ENCODE data around the gene VAV2.
A peak's percentile ranks its signal among the peaks of the same experiment; 100 is the strongest.

The VAV2 gene, protein sequence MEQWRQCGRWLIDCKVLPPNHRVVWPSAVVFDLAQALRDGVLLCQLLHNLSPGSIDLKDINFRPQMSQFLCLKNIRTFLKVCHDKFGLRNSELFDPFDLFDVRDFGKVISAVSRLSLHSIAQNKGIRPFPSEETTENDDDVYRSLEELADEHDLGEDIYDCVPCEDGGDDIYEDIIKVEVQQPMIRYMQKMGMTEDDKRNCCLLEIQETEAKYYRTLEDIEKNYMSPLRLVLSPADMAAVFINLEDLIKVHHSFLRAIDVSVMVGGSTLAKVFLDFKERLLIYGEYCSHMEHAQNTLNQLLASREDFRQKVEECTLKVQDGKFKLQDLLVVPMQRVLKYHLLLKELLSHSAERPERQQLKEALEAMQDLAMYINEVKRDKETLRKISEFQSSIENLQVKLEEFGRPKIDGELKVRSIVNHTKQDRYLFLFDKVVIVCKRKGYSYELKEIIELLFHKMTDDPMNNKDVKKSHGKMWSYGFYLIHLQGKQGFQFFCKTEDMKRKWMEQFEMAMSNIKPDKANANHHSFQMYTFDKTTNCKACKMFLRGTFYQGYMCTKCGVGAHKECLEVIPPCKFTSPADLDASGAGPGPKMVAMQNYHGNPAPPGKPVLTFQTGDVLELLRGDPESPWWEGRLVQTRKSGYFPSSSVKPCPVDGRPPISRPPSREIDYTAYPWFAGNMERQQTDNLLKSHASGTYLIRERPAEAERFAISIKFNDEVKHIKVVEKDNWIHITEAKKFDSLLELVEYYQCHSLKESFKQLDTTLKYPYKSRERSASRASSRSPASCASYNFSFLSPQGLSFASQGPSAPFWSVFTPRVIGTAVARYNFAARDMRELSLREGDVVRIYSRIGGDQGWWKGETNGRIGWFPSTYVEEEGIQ

DNA sequence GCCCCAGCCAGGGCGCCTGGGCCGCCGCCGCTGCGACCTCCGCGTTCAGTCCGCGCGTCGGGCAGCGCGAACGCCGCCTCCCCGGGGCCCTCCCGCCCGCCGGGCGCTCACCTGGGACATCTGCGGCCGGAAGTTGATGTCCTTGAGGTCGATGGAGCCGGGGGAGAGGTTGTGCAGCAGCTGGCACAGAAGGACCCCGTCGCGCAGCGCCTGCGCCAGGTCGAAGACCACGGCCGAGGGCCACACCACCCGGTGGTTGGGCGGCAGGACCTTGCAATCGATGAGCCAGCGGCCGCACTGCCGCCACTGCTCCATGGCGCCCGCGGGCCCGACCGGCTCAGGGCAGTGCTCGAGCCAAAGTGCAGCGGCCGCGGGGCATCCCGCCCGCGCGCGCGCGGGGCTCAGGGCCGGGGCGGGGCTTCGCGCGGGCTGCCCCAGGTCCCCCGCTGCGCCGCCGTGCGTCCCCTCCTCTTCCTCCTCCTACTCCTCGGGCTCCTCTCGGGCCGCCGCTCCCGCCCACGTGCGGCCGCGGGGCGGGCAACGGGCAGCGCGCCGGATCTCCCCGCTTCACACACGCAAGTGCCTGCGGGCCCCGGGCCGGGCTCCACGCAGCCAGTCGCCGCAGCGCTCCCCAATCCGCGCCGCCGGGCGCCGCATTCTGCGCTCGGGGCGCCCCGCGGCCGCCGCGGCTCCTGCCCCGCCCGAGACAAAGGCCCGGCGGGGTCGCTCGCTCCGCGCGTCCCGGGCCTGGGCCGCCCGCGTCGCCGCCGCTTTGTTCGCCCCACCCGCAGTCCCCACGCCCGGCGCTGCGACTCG is at the start of gene VAV2:
Gene VAV2 (minus strand): TSS at position 361 of the 816 bp plus-strand sequence. CDS start 46 bp downstream, at position 315.
- DNase-seq: peak; percentile 57

- no peak for DNase-seq
Measured at GRCh38 chr9:134041649-134041962, 49.5 kb upstream of the VAV2 start.

- no peak for DNase-seq
Measured at GRCh38 chr9:134040781-134041648, 48.9 kb upstream of the VAV2 start.

- DNase-seq: no peak
Measured at GRCh38 chr9:134040176-134040565, 48.0 kb upstream of the VAV2 start.

DNA sequence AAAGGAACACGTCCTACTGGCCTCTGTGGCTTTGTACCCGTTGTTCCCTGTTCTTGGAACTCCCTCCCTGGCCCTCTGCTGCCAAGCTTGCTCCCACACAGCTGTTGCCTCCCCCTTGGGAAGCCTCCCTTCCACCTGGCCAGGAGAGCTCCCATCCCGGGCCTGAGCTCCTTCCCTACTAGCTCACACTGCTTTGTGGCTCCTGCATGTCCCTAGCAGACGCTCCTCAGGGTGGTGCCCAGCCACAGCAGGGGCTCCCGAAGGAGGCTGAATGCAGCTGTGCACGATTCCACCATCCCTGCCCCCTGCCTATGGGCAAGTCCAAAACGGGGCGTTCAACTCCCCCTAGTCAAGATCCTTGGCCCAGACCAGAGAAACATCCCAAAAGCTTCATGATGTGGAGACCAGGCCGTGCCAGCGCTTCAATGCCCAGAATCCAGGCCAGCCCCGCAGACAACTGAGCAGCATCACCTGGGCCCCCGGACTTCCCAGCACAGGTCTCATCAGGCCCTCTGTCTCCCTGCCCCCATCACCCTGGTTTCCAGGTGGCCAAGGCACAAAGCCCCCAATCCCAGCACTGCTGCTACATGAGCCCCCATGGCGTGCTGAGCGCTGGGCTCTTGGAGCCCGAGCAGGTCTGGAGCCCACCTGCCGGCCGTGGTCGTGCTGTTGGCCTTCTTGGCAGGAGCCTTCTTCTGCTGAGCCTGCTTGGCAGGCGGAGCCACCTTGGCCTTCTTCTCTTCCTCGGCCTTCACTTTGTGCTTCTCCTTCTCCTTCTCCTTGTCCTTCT is 47.5 kb upstream of the VAV2 start:
- DNase-seq: no peak

GRCh38 chr9:134037641-134038040 is 45.5 kb upstream of the VAV2 start:
- DNase-seq: no peak

DNA sequence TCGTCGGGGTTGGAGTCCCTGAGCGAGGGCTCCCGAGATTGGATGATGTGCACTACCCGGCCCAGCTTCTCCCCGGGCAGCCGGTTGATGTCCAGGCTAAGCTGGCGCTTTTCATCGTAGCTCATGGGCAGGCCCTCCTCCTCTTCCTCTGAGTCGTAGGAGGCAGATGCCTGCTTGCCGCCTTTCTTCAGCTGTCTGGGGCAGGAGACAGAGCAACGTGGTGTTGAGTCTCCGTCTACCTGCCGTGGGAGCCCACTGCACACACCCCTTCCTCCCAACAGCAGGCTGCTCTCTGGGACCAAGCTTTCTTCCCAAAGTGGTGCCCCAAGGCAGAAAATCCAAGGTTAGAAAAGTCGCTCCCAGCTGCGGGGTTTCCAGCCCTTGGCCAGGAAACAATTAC is 44.0 kb upstream of the VAV2 start:
- DNase-seq: no peak

DNA sequence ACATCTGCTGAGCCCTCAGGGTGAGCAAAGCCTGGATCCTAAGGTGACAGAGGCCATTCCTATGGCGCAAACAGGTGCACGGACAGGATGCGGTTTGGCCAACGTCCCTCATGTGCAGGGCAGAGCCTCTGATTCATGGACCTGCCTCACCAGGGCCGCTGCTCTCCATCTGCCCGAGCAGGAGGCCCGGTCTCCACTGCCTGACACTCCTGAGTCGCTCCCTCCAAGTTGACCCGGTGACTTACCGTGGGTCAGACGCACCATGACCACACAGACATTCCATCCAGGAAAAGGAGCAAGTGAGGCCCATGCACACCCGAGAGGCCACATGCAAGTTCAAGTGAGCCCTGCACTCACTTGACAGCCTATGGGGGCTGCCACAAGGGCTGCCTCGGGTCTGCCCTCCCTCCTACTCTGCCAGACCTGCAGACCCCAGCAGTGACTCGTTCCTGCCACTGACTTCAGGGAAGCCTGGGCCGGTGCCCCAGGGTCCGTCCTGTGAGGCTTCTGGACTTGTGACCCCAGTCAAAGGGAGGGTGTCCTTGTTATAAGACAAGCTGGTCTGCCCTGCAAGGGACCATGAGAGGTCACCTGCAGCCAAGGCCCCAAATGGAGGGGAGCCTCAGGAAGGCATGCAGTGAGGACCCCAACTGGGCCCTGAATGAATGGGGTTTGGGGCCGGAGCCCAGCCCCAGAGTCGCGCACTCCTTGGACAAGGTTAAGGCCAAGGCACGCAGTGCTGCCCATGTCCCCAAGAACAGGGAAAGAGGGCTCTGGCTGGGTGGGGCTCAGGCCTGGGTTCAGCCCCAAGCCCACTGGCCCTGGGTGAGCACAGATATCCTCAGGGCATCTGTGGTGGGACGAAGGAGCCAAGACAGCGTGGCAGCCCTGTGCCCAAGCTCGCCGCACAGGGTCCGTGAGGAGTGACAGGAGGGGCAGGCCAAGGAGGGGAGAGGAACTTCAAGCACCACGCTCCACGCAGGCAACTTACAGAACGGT is 43.2 kb upstream of the VAV2 start:
- DNase-seq: no peak

DNA sequence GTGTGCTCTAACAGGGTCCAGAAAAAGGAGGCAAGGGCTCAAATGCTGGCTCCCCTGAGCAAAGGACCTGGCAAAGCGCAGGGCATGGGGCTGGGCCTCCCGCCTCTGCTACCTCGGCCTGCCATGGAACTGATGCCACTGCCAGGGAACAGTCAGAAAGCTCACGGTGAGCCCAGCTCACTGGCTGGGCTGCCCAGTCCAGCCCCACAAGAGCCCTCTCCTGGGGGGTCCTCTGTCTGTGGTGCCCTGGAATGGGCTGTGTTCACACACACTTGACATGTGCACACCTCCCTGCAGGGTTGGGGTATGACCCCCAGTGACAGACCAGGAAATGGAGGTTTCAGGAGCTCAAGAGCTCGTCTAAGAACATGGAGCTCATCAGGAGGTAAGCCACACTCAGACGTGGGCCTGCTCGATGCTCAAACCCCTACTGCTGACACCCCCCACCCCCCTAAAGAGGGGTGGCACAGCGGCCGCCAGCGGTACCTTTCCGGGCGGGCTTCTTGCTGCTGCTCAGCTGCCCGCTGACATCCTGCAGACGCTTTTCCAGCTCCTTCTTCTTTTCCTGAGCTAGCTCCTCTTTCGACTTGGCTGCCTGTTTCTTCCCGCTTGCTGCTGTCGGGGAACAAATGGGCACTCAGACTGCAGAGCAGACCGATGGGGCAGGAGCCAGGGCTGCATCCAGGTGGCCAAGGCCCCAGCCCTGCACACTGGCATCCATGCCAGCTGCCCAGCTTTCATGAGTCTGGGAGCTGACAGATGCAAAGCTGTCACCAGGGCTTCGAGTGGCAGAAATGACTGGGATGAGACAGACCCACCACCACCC is 42.3 kb upstream of the VAV2 start:
- no peak for DNase-seq

- no peak for DNase-seq
Measured at GRCh38 chr9:134033516-134034214, 41.5 kb upstream of the VAV2 start.

DNA sequence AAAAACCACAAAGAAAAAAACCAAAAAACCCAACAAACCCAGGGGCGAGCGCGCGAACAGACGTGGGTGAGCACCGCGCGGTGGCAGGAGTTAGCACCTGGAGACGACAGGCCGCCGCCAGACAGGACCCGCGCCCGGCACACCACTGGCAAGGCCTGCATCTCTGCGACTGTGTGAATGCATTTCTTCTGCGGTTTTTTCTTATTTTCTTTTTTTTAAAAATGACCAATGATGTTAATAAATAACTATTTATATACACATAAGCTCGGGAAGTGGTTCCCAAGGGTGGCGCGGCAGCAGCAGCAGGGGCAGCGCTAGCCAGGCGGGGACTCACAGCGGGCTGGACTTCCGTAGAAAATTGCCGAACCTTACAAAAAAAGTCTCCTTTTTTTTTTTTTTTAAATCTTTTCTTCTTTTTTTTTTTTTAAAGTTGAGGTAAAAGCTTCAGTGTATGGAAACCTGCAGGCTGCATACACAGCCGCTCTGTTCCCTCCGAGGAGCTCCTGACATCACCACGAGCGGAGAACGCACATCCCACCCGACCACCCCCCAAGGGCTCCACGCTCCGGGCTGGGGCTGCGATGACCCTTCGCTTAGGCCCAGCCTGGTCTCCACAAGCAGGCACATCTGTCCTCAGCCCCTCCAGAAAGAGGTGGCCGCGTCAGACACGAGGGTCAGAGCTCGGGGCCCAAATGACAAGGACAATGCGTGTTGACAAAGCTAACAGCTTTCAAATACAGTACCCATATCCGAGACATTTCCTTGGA is 40.5 kb upstream of the VAV2 start:
- no peak for DNase-seq

DNA sequence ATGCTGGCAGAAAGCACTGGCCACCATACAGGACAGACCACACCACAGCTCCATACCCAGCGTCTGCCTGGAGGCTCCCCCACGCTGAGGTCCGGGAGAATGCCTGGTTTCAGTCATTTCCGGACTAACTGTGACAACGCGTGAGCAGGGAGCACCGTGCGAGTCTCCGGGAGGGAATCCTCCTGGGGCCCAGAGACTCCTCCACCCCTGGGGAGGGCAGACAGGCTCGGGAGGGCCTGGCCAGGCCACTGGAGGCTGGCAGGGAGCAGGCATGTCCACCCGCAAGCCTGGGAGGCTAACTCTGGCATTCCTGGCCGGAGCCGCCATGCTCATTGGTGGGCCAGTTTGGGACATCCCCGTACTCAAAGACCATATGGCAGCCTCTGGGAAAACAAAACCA is 39.7 kb upstream of the VAV2 start:
- DNase-seq: no peak

- DNase-seq: no peak
Measured at GRCh38 chr9:134030821-134031470, 38.8 kb upstream of the VAV2 start.

GRCh38 chr9:134029248-134030226 is 37.4 kb upstream of the VAV2 start:
- DNase-seq: no peak

DNA sequence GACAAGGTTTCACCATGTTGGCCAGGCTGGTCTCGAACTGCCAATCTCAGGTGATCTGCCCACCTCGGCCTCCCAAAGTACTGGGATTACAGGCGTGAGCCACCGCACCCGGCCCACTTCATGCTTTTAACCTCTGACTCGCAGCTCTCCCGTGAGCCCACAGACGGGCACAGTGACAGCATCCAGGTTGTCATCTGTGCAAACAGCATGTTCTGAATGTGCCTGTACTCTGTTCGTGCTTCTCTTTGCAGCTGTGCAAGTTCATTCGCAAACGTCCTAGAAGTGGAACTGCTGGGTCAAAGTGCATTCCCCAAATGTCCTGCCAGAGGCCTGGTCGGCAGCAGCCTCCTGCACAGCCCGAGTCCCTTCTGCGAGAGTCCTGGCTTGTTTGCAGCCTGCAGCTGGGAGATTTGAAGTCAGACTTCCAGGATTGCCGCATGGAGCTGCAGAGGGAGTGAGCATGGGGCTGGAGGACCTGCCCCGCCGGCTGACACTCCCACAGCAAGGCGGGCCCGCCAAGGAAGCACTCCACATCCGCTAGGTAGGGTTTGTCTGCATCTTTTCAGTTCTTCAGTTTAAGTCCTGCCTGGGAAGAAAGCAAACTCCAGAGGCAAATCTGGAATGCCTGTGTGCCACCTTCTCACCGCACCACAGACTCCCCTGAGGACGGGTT is 36.6 kb upstream of the VAV2 start:
- DNase-seq: no peak
